Suprapubic skin (tissue), 4 donors: ENCODE measurements around the gene ACAD9. TPM values are rescaled to one million over a fixed set of nuclear protein-coding genes. Genes with fewer than 3 reads are reported as not detected.

Experiments used
- DNase-seq, 2 donors: peaks; one replicate each; pipeline ENCODE4 v3.0.0-alpha.2; 2019; ENCODE audit warnings: low spot score in 2 of 2
- H3K27ac ChIP-seq: fragments of 200-600 bp; sonication (generic); one replicate; pipeline ENCODE4 v1.5.1; 2019
- H3K27me3 ChIP-seq: fragments of 200-600 bp; sonication (generic); one replicate; pipeline ENCODE4 v1.5.1; 2019
- H3K36me3 ChIP-seq: fragments of 200-600 bp; sonication (generic); one replicate; pipeline ENCODE4 v1.5.1; 2019
- H3K4me1 ChIP-seq: fragments of 200-600 bp; sonication (generic); one replicate; pipeline ENCODE4 v1.5.1; 2019
- H3K4me3 ChIP-seq: fragments of 200-600 bp; sonication (generic); one replicate; pipeline ENCODE4 v1.5.1; 2019; ENCODE audit warnings: mild to moderate bottlenecking
- H3K9me3 ChIP-seq: fragments of 200-600 bp; sonication (generic); one replicate; pipeline ENCODE4 v1.5.1; 2019
- CTCF ChIP-seq, 2 donors: fragments of 200-600 bp in 1 of 2; fragments of 450-650 bp in 1 of 2; sonication (generic) in 1 of 2; IDR thresholded peaks; one replicate each; pipeline ENCODE4 v1.5.1; 2016 to 2019; ENCODE audit warnings: antibody characterized with exemption in 2 of 2, mild to moderate bottlenecking in 1 of 2, moderate library complexity in 1 of 2
- EP300 ChIP-seq: sonication (generic); formaldehyde crosslinking; IDR thresholded peaks from one replicate; pipeline ENCODE4 v1.6.1; 2017; ENCODE audit warnings: antibody characterized with exemption
- POLR2A ChIP-seq, 2 donors: fragments of 450-650 bp; IDR thresholded peaks; one replicate each; pipeline ENCODE4 v1.6.1; 2017; ENCODE audit warnings: antibody characterized with exemption in 2 of 2, mild to moderate bottlenecking in 2 of 2, moderate library complexity in 2 of 2
- POLR2AphosphoS5 ChIP-seq, 3 donors: sonication (generic); formaldehyde crosslinking; IDR thresholded peaks; one replicate each; pipeline ENCODE4 v1.6.1; 2017; ENCODE audit warnings: antibody characterized with exemption in 3 of 3
- WGBS: methylation state at CpG from one replicate; pipeline ENCODE4 v1.1.5; 2018; 5-methylcytosine and 5-hydroxymethylcytosine counted together
- total RNA-seq, 4 donors: library from RNA; depleted of rRNA; stranded (reverse); fragments of >200 nt; gene quantifications; one replicate each; pipeline ENCODE4 v1.1.0, GENCODE V29; 2016

The ACAD9 gene
- total RNA-seq, 4 donors from 2014 or later, result 118 to 164 (median 138) TPM

- Histone ChIP-seq H3K9me3 (no peaks in the 10 kb centered on the region), H3K36me3 (no peaks in the 10 kb centered on the region), H3K4me3 (no peak overlapping the region), H3K4me1 (peaks cover 8% of the 10 kb centered on the region), H3K27ac (no peak overlapping the region), H3K27me3 (no peaks in the 10 kb centered on the region)
- WGBS, result 62% methylated on average over 4 of the region's 4 CpGs
- no peak for DNase-seq
- TF ChIP-seq EP300 (no peak), CTCF (IDR thresholded peaks at IDR 0.05) (no peak), POLR2AphosphoS5 (IDR thresholded peaks at IDR 0.05) (no peak), POLR2A (IDR thresholded peaks at IDR 0.05) (no peak)
These were observed 12.0 kb upstream of the ACAD9 start for GRCh38 chr3:128867200-128868125.

GRCh38 chr3:128870347-128870746 is 9.1 kb upstream of the ACAD9 start:
- 98% methylated on average over 4 of the region's 4 CpGs for WGBS
- DNase-seq, result no peak

DNA sequence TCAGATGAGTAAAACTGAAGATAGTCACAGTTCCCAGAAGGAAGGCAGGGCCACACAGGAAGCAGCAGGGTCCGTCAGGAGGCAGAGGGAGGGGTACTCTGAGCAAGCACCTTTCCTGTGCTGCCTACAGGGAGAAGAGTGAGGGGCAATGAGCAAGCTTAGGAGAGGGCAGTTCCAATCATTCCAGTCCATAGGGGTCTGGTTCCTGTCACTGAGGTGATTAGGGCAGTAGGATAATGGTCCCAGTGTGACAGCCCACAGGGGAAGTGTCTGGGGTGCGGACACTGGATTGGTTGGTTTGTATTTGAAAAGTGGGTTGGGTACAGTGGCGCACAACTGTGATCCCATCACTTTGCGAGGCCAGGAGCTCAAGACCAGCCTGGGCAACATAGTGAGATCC is 7.1 kb upstream of the ACAD9 start:
- Histone ChIP-seq H3K27ac (no peak overlapping the region), H3K36me3 (no peaks in the 10 kb centered on the region), H3K4me1 (peaks cover 10% of the 10 kb centered on the region), H3K9me3 (no peaks in the 10 kb centered on the region), H3K27me3 (no peaks in the 10 kb centered on the region), H3K4me3 (no peak overlapping the region)
- 89% methylated on average over 4 of the region's 4 CpGs for WGBS
- TF ChIP-seq POLR2A (IDR thresholded peaks at IDR 0.05), result no peak
- no peak for TF ChIP-seq CTCF (IDR thresholded peaks at IDR 0.05)
- TF ChIP-seq POLR2AphosphoS5 (IDR thresholded peaks at IDR 0.05), result no peak
- TF ChIP-seq EP300, result no peak
- no peak for DNase-seq

More at GRCh38 chr3:128870347-128870746, 9.1 kb upstream of the ACAD9 start:
- no peak overlapping the region for H3K4me3 ChIP-seq
- H3K27me3 ChIP-seq, result no peaks in the 10 kb centered on the region
- TF ChIP-seq POLR2A (IDR thresholded peaks at IDR 0.05) (no peak), POLR2AphosphoS5 (IDR thresholded peaks at IDR 0.05) (no peak), EP300 (no peak), CTCF (IDR thresholded peaks at IDR 0.05) (no peak)
- no peaks in the 10 kb centered on the region for H3K36me3 ChIP-seq
- no peaks in the 10 kb centered on the region for H3K9me3 ChIP-seq
- H3K27ac ChIP-seq, result no peak overlapping the region
- H3K4me1 ChIP-seq, result peaks cover 2% of the 10 kb centered on the region

GRCh38 chr3:128872744-128873143 is 6.7 kb upstream of the ACAD9 start:
- no peaks in the 10 kb centered on the region for H3K36me3 ChIP-seq
- 92% methylated on average over 8 of the region's 8 CpGs for WGBS
- H3K27me3 ChIP-seq, result no peaks in the 10 kb centered on the region
- H3K9me3 ChIP-seq, result no peaks in the 10 kb centered on the region
- TF ChIP-seq POLR2A (IDR thresholded peaks at IDR 0.05), result no peak
- TF ChIP-seq POLR2AphosphoS5 (IDR thresholded peaks at IDR 0.05), result no peak
- TF ChIP-seq CTCF (IDR thresholded peaks at IDR 0.05), result no peak
- TF ChIP-seq EP300, result no peak
- DNase-seq, result no peak
- H3K4me3 ChIP-seq, result no peak overlapping the region
- H3K27ac ChIP-seq, result no peak overlapping the region
- H3K4me1 ChIP-seq, result peaks cover 15% of the 10 kb centered on the region

DNA sequence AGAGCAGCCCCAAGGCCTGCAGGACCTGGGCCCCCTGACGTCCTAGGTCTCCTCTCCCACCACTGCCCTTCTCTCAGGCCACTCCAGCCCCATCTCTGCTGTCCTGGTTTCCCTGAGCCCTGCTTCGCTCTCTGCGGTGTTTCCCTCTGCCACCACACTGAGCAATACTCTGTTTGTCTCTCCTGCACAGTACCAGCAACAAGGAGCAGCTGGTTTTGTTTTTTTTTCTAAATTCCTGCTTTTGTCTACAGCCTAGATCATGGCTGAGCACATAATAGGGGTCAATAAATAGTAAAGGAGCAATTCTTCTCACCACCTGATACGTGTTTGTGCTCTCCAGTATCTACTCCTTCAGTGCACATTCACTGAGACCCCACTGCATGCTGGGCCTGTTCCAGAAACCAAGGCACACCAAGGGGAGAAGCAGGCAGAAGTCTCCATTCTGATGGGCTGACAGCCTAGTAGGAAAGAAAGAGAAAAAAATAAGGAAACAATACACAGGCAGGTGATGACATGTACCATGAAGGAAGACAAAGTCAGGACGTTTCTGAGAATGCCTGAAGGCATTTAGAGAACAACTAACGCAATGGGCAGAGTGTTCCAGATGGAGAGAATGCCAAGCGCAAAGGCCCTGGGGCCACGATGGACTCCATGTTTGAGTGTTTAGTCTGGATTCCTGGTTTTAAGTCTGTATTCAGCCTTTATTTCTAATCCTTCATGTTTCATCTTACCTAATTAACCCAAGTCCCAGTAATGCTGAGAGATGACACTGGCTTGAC is 6.0 kb upstream of the ACAD9 start:
- Histone ChIP-seq H3K4me3 (no peak overlapping the region), H3K27ac (no peak overlapping the region), H3K4me1 (peaks cover 22% of the 10 kb centered on the region), H3K36me3 (no peaks in the 10 kb centered on the region), H3K27me3 (no peaks in the 10 kb centered on the region), H3K9me3 (no peaks in the 10 kb centered on the region)
- no peak for DNase-seq
- no peak for TF ChIP-seq POLR2AphosphoS5 (IDR thresholded peaks at IDR 0.05)
- no peak for TF ChIP-seq EP300
- TF ChIP-seq POLR2A (IDR thresholded peaks at IDR 0.05), result no peak
- no peak for TF ChIP-seq CTCF (IDR thresholded peaks at IDR 0.05)
- WGBS, result 74% methylated on average over 8 of the region's 8 CpGs
